Fibroblast of skin of left biceps (primary cell): ENCODE data around the gene MRPS7.
"Not testable (repeated sequence)": the region's sequence is repeated elsewhere in the genome, so short reads cannot be mapped to it uniquely, and the experiment has no call there.

Experiments
- DNase-seq, 2 experiments: peaks; one replicate each; pipeline ENCODE4 v3.0.0-alpha.2; 2013; ENCODE audit warnings: low read depth in 2 of 2

The MRPS7 gene

DNA sequence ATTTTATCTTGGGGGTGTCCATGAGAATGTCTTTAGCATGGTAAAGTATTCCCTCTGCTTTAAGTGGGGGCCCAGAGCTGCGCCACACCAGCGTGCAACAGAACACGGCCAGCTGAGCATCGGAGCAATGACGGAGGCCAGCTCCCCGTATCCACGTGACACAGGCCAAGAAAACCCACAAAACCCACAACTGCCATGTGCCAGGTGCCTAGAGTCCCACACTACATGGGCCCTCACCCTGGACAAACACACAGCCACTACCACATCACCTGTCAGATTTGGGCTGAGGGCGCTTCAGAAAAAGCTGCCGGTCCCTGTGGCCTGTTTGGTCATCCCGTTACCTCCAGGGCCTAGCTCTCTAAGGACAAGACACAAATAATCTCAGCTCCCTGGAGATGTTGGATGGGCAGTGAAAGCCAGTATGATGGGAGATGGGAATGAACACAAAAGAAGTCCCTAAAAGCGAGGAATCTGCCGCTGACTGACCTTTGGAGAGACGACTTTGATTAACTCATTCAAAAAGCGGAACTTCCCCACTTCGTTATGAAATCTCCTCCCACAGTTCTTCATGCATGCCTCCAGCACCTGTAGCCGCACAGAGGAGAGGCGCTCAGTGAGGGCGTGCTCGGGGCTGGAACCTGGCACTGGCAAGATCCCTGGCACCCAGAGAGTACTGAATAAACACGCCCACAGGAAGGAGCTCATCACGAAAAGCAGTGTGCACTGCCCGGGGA, 17.4 kb upstream of the MRPS7 start:
- DNase-seq = no peak

DNA sequence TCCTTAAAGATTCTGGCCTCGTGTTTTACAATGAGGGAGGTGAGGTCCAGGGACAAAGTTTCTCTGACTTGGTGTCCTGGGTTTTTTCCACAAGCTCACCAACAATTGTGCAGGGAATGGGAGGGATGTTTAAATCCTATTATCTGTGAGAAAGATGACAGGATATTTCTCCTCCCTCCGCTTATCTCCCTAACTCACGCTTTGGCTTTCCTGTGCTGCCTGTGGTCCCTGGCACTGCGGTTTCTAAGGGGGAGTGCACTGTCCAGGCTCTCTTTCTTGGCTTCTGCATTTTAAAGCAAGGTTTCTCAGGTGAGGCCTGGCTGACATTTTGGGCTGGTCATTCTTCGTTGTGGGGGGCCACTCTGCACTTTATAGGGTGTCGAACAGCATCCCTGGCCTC, 16.7 kb upstream of the MRPS7 start:
- DNase-seq = no peak

DNA sequence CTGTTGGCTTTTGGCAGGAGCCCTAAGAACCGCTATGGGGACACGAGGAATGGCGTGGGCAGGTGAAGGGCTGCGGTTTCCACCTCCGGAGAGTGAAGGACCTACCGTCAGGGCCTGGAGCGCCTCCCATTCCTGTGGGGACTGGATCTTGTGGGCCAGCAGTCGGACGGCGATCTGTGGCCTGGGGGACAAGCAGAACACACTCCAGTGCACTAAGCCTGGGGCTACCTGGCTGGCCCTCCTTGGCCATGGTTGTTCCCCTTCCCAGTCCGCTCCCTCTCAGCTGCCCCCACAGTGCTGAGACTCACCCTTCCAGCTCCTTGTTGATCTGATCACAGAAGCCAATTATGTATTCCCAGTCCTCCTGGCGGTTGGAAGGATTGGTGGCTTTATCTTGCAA, 15.3 kb upstream of the MRPS7 start:
- no peak for DNase-seq

DNA sequence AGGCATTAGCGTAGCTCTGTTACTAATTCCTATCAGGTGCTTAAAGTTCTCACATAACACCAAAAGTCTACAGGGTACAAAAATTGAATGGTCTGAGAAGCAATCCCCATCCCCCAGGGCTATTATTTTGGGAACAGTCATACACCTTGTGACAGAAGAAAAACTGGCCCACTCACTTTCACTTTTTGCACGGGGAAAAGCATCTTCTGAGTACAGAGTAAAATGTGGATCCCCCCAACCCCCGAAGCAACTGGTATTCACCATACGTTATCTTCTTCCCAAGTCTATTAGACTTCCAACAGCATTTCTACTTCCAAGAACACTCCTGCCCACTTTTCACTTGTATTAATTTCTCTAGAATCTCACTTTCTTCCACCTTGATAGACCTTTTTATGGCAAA, 12.1 kb upstream of the MRPS7 start:
- no peak for DNase-seq

DNA sequence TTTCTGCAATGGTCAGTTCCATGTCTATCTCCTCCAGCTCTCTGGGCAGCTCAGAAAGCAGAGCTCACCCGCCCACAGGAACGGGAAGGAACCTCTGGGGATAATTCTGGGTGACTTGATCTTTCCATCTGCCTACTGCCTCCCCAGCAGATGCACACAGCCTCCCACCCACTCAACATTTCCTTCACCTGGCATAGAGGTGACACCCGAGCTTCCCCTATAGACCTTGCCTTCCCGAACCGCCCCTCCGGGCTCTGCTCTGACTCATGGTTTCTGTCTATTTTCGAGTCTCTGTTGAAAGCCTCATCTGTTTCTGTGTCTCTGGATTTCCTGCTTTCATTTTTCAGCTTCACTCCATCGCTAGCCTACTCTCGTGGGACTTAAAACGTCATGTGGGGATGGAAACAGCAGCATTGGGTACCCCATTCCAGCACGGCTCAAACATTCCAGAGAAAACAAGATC, 11.6 kb upstream of the MRPS7 start:
- DNase-seq = peak in 1 of 2 experiments; percentile 26

DNA sequence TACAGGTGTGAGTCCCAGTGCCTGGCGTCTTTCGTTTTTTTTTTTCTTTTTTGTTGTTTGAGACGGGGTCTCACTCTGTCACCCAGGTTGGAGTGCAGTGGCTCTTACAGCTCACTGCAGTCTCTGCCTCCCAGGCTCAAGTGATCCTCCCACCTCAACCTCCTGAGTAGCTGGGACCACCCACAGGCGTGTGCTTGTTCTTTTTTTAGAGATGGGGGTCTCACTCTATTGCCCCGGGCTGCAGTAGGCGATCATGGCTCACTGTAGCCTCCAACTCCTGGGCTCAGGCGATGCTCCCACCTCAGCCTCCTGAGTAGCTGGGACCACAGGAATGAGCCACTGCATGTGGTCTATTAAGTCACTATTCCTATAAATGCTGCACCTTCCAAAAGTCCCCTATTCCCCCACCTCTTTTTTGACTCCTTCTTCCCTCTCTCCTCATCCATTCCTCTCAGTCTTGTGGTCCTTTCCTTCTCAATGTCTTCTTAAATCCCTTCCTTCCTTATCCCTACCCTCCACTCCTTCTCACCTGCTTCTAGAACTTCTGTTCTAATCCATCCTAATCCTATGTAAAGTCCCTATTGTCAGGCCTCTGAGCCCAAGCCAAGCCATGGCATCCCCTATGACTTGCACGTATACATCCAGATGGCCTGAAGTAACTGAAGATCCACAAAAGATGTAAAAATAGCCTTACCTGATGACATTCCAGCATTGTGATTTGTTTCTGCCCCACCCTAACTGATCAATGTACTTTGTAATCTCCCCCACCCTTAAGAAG, 9.5 kb upstream of the MRPS7 start:
- no peak for DNase-seq

DNA sequence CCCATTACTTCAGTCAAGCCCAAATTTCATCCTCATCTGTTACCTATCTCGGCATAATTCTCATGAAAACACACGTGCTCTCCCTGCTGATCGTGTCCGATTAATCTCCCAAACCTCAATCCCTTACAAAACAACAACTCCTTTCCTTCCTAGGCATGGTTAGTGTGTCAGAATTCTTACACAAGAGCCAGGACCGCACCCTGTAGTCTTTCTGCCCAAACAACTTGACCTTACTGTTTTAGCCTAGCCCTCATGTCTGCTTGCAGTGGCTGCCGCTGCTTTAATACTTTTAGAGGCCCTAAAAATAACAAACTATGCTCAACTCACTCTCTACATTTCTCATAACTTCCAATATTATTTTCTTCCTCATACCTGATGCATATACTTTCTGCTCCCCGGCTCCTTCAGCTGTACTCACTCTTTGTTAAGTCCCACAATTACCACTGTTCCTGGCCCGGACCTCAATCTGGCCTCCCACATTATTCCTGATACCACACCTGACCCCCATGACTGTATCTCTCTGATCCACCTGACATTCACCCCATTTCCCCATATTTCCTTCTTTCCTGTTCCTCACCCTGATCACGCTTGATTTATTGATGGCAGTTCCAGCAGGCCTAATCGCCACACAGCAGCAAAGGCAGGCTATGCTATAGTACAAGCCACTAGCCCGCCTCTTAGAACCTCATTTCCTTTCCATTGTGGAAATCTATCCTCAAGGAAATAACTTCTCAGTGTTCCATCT, 5.6 kb upstream of the MRPS7 start:
- DNase-seq = not testable (repeated sequence)

DNA sequence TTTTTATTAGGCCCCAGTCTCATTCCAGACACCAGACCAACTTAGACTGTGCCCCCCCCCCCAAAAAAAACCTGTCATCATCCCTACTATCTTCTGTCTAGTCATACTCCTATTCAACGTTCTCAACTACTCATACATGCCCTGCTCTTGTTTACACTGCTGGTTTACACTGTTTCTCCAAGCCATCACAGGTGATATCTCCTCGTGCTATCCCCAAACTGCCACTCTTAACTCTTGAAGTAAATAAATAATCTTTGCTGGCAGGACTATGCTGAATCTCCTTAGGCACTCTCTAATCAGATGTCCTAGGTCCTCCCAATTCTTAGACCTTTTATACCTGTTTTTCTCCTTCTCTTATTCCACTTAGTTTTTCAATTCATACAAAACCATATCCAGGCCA, 4.5 kb upstream of the MRPS7 start:
- DNase-seq = not testable (repeated sequence)

DNA sequence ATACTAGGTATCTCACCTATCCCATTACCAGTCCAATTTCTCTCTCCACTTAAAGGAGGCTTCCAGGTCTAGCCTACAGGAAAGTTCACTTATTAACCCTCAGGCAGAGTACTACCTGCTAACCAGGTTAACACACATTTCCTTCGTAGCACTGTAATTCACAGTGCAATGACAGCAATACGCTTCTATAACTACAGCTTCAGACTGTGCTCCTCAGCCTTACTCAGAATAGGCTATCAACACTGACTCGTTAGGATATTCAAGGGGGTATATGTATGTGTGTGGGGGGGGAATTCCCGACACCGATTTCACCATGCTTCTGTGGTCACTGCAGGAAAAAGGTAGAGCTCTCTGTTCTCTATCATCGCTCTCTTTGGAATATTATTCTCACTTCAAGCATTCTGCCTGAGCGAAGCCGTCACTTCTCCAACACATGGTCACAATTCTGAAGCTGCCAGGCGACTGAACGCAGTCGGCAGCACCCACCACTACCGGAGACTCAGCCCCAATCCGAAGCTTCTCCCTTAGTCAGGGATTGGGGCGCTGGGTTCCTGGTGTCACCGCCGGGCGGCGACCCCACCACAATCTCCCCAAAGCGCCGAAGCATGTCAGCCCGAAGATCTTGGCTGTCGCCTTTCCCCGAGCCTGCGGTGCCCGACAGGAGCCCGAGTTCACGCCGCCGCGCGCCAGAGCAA, 891 bp upstream of the MRPS7 start:
- no peak for DNase-seq

DNA sequence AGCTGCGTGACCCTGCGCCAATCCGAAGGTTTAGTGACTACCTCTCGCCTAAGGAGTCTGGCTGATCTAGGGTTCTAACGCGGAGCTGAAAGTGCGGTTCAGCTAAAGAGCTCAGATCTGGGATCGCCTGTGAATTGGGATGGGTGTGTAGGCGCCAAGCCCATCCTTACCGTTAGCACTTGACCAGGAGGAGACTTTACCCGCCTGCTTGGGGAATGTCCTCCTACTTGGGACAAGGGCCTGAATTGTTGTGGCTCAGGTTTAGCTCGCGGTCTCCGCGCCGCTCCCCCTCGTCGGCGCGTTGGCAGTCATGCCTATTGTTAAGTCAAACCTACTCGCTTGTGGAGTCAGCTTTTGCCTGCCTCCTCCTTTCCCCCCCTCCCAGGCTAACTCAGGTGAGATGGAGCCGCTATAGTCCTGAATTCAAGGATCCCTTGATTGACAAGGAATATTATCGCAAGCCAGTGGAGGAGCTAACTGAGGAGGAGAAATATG, 480 bp downstream of the MRPS7 start:
- DNase-seq = no peak

DNA sequence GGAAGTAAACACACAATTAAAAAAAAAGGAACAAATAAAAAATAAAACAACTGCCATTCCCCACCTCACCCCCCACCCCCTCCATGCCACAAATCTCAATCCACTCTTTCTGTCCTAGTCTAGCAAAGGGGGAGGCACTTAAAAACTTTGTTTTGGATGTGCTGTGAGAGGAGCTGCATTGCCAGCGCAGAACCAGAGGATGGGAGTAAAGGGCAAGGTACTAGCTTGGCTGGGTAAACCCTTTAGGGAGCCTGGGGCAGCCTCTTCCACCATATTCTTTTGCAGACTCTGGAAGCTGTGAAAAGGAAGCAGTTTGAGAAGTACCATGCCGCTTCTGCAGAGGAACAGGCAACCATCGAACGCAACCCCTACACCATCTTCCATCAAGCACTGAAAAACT, 1.4 kb downstream of the MRPS7 start:
- DNase-seq = no peak

DNA sequence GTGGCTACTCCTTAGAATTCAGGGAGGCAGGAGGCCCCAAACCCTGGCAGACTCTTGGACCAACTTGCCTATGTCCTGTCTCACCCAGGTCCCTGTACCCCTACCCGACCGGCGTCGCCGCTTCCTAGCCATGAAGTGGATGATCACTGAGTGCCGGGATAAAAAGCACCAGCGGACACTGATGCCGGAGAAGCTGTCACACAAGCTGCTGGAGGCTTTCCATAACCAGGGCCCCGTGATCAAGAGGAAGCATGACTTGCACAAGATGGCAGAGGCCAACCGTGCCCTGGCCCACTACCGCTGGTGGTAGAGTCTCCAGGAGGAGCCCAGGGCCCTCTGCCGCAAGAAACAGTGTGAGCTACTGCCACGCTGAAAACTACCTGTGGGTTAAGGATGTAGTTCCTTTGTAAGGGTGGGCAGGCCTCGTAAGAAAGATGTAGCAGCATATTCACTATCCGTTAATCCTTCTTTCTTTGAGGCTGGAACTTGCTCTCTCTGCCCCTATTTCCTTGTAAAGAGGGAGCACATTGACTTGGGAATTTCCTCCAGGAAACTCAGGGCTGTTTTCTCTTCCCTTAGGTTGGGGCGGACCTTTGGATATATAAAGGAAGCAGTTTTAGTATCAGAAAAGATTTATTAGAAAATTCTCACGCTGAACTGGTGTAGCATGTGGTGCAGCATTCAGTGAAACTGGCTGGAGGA, 4.1 kb downstream of the MRPS7 start:
- DNase-seq = no peak

DNA sequence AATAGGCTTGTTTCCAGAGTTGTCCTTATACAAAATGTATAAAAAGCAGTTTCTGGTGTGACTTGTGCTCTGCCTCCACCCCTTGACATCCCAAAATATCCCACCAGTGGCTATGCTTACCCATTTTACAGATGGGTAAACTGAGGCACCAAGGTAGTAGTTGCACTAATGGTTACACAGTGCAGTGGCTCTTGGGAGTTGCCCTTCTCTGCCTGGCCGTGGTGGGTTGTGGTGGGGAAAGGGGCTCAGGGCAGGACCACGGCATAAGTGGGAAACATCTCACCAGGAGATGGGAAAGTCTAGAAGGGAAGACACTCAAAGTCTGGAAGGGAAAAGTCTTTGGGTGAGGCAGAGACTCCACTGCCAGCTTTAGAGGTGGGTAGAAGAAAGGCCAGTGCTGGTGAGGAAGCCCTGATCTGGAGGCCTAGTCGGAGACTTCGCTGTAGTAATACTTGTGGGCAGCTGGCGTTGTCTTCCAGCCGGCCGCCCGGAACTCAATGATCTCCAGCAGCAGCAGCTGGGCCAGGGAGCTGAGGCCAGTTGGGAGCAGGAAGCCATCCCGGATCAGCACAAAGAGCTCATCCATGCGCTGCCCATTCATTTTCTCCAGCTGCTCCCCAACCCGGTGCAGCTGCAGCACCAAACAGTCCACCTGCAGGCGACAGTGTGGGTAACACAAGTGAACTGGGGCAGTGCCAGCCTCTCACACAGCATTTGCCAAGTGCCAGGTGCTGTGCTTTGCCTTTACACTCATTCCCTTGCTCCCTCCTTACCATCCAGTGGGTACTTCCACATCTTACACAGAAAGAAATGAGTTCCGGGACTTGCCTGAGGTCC, 4.9 kb downstream of the MRPS7 start:
- DNase-seq = no peak

DNA sequence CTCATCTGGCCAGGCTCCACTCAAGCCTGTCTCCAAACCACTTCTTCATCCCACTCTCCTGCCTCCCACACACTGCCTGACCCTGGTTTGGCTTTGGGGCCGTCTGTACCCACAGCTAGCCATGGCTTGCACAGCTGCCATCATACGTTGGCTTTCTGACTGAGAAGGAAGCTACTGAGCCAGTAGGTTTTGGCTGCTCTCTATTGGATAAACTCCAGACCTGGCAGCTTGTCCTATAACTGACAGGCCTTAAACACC, 5.4 kb downstream of the MRPS7 start:
- DNase-seq = no peak

DNA sequence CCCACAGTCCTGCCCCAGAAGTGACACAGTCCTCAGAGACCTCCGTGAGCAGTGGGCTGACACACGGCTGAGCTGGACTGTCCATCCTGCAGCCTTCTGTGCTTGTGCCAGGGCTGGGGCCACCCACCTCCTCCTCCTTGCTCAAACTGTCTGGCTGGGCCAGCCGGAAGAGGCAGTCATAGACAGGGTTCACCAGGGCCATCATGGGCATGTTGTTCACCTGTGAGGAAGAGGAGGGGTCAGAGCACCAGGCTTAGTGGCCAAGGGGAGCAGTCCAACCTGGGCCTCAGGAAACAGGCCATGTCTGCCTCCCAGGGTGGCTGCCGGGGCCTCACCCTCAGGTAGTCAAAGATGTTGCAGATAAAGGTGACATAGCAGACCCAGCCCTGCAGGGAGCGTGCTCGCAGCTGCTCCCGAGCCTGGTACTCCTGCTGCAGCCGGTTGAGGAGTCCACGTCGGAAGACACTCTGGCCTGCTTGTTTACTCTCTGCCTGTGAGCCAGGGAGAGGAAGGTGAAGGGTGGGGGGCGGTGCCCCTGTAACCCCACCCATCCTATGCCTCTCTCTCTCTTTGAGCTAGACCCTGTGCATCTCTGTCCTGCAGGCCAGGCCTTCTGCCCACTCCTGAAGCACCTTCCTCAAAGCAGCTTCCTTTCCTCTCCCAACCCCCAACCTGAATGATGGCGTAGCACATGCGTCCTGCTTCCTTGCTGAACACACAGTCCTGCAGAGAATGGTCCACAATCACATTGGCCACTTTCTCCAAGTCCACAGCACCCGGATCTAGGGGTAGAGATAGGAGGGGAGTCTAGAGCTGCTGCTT, 5.9 kb downstream of the MRPS7 start:
- no peak for DNase-seq

DNA sequence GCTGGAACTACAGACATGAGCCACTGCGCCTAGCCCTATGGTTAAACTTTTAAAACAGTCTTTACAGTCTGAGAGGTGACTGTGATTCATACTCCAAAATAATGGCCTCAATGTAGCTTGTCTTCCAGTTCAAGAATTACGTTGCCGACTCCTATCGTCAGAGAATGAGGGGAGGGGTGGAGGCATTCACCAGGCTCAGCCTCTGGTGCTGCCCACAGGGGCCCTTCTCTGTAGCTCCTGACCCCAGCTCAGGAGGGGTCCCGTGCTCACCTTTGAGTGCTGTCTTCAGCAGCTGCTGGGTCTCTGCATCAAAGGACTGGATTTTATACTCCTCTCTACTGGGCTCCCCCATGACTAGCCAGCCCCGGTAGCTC, 8.2 kb downstream of the MRPS7 start:
- DNase-seq = no peak

DNA sequence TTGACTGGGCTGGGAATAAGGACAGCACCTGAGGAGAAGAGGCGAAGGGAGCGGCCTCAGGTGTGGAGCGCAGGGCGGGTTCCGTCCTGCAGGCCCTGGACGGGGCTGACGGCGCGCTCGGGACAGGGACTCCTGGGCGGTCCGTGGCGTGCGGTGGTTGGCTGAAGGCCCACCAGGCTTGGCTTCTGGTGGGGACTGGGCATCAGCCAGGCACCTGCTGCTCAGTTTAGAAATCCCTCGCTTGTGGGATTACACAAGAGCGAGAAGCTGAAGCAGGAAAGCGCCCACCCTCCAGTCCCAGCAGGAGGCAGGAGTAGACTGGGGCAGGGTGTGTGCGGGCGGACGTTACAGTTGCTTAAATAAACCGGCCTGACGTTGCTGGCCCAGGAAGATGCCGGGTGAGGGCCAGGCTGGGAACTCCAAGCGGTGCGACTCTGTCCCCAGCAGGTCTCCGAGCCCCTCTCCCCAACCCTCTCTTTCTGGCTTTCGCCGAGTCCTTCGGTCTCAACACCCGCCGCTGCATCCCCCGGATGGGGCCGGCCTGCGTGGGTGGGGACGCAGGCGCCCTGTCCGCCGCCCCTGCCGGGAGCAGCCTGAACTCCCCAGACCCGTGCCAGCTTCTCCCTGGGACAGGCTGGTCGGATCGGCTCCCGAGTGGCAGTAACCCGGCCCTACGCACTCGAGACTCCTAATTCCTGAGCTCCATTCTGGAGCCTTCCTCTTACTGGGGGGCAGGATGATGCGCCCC, 8.7 kb downstream of the MRPS7 start:
- DNase-seq = no peak

DNA sequence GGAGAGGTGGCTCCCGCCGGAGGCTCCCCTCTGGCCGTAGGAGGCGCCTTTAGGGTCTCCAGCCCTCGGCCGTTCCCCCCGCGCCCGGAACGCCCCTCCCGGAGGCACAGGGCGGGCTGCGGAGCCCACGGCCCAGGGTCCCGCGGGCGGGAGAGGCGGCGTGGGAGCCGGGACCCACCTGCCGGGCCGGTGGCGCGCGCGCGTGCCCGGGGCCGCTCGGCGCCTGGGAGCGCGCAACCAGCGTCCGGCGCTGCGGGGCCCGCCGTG, 9.2 kb downstream of the MRPS7 start, which contains the start of gene MIF4GD:
Gene MIF4GD, minus strand, starts transcription at position 266 of the 267 bp plus-strand sequence. CDS start 1,036 bp downstream, outside the sequence.
- no peak for DNase-seq
